SK-N-SH (cell line): ENCODE data around the gene ABAT. TPM values are rescaled to one million over a fixed set of nuclear protein-coding genes. Genes with fewer than 3 reads are reported as not detected.

Source experiments
- CTCF ChIA-PET: fragments of 300-600, 350-600 bp; formaldehyde crosslinking; extraction: SDS; loops from one replicate; lab custom pipeline; 2021; lab: Yijun Ruan, JAX
- POLR2A ChIA-PET: fragments of 350-600 bp; sonication (Branson Sonifier 250); formaldehyde crosslinking; extraction: SDS; loops from one replicate; lab custom pipeline; 2020; ENCODE audit warnings: antibody characterized with exemption, inconsistent platforms; lab: Yijun Ruan, JAX
- DNase-seq: peaks from one replicate; pipeline ENCODE4 v3.0.0; 2012
- H2AFZ ChIP-seq: fragments of 200-600 bp; sonication (generic); 2 replicates; pipeline ENCODE4 v1.8.1; 2016; ENCODE audit warnings: antibody characterized with exemption, mild to moderate bottlenecking, low read depth
- H3F3A ChIP-seq: fragments of 200-600 bp; sonication (generic); replicated peaks from 2 replicates; pipeline ENCODE3; 2016; ENCODE audit warnings: antibody characterized with exemption, mild to moderate bottlenecking; ENCODE audit not compliant: insufficient read depth
- H3K27ac ChIP-seq, 2 experiments: fragments of 200-500 bp in 1 of 2; fragments of 200-600 bp in 1 of 2; sonication (Bioruptor generic) in 1 of 2; sonication (generic), shearing (Covaris generic) in 1 of 2; 2 replicates each; pipeline versions ENCODE4 v1.5.1 to v1.6.1; 2014 to 2016; ENCODE audit warnings: low read depth in 2 of 2, inconsistent platforms in 1 of 2, low read length in 1 of 2, mild to moderate bottlenecking in 1 of 2, mixed read lengths in 1 of 2
- H3K27me3 ChIP-seq: fragments of 200-600 bp; sonication (generic), shearing (Covaris generic); 2 replicates; pipeline ENCODE4 v1.6.1; 2016; ENCODE audit warnings: mixed run types; ENCODE audit not compliant: insufficient read depth
- H3K36me3 ChIP-seq, 2 experiments: fragments of 200-500 bp in 1 of 2; fragments of 200-600 bp in 1 of 2; sonication (Bioruptor generic) in 1 of 2; sonication (generic) in 1 of 2; replicated peaks in 1 of 2; 2 replicates each; pipeline versions ENCODE3 to v1.5.1; 2014 to 2016; ENCODE audit warnings: low read length in 1 of 2, mild to moderate bottlenecking in 1 of 2; ENCODE audit not compliant: insufficient read depth in 2 of 2, control insufficient read depth in 1 of 2
- H3K4me1 ChIP-seq, 2 experiments: fragments of 200-500 bp in 1 of 2; fragments of 200-600 bp in 1 of 2; sonication (Bioruptor generic) in 1 of 2; sonication (generic), shearing (Covaris generic) in 1 of 2; 2 replicates each; pipeline versions ENCODE4 v1.5.1 to v1.6.1; 2014 to 2016; ENCODE audit warnings: low read depth in 1 of 2, low read length in 1 of 2, mixed run types in 1 of 2; ENCODE audit not compliant: insufficient read depth in 2 of 2, control insufficient read depth in 1 of 2
- H3K4me2 ChIP-seq: fragments of 200-600 bp; sonication (generic), shearing (Covaris generic); 2 replicates; pipeline ENCODE4 v1.6.1; 2017; ENCODE audit warnings: mixed run types
- H3K4me3 ChIP-seq, 2 experiments: fragments of 200-500 bp in 1 of 2; fragments of 200-600 bp in 1 of 2; sonication (Bioruptor generic) in 1 of 2; sonication (generic), shearing (Covaris generic) in 1 of 2; 2 replicates each; pipeline versions ENCODE4 v1.5.1 to v1.8.1; 2014 to 2016; ENCODE audit warnings: low read depth in 2 of 2, inconsistent platforms in 1 of 2, low read length in 1 of 2, mild to moderate bottlenecking in 1 of 2, mixed read lengths in 1 of 2, moderate library complexity in 1 of 2
- H3K79me2 ChIP-seq: fragments of 200-600 bp; sonication (generic); 2 replicates; pipeline ENCODE4 v1.8.1; 2017; ENCODE audit warnings: mild to moderate bottlenecking; ENCODE audit not compliant: insufficient read depth
- H3K9ac ChIP-seq: fragments of 200-600 bp; sonication (generic); 2 replicates; pipeline ENCODE4 v1.6.1; 2017; ENCODE audit warnings: mixed run types
- H3K9me2 ChIP-seq: fragments of 200-600 bp; sonication (generic); 2 replicates; pipeline ENCODE4 v1.6.1; 2017; ENCODE audit warnings: mixed run types
- H3K9me3 ChIP-seq: fragments of 200-600 bp; sonication (generic); 2 replicates; pipeline ENCODE4 v1.6.1; 2017; ENCODE audit warnings: mixed run types, mild to moderate bottlenecking, moderate library complexity
- H4K20me1 ChIP-seq: fragments of 200-600 bp; sonication (generic); 2 replicates; pipeline ENCODE4 v1.6.1; 2017; ENCODE audit warnings: mild to moderate bottlenecking, mixed run types; ENCODE audit not compliant: insufficient read depth
- CHD2 ChIP-seq: fragments of 150-350 bp; IDR thresholded peaks from 2 replicates; pipeline ENCODE4 v1.6.1; 2018; ENCODE audit warnings: low read length; ENCODE audit not compliant: partially characterized antibody
- FOSL2 ChIP-seq: IDR thresholded peaks from 2 replicates; pipeline ENCODE4 v1.4.0; 2012; ENCODE audit warnings: low read depth, mild to moderate bottlenecking, moderate library complexity, borderline replicate concordance
- FOXM1 ChIP-seq: IDR thresholded peaks from 2 replicates; pipeline ENCODE4 v1.4.0; 2012; ENCODE audit warnings: low read depth, mild to moderate bottlenecking
- GABPA ChIP-seq: IDR thresholded peaks from 2 replicates; pipeline ENCODE4 v1.4.0; 2012; ENCODE audit warnings: low read depth, mild to moderate bottlenecking
- GATA2 ChIP-seq: sonication (generic); formaldehyde crosslinking; IDR thresholded peaks from 2 replicates; pipeline ENCODE4 v1.5.0; 2020; ENCODE audit warnings: mild to moderate bottlenecking, missing genetic modification reagents
- JUND ChIP-seq: IDR thresholded peaks from 2 replicates; pipeline ENCODE4 v1.4.0; 2012
- MXI1 ChIP-seq: IDR thresholded peaks from 2 replicates; pipeline ENCODE4 v1.6.1; 2012; ENCODE audit warnings: mild to moderate bottlenecking, low read depth, low read length, improper control_type of control experiment
- NRF1 ChIP-seq: IDR thresholded peaks from 2 replicates; pipeline ENCODE4 v1.6.1; 2012; ENCODE audit warnings: low read depth, mild to moderate bottlenecking, low read length
- PBX3 ChIP-seq: IDR thresholded peaks from 2 replicates; pipeline ENCODE4; 2012
- POLR2AphosphoS5 ChIP-seq: IDR thresholded peaks from 2 replicates; pipeline ENCODE4 v1.6.1; 2012; ENCODE audit warnings: low read depth, low read length
- REST ChIP-seq: IDR thresholded peaks from 2 replicates; pipeline ENCODE4 v1.6.1; 2012; ENCODE audit warnings: mild to moderate bottlenecking, low read depth, low read length, moderate library complexity
- RFX5 ChIP-seq: IDR thresholded peaks from 2 replicates; pipeline ENCODE4 v1.6.1; 2012; ENCODE audit warnings: mild to moderate bottlenecking, improper control_type of control experiment, low read length
- RXRA ChIP-seq: IDR thresholded peaks from 2 replicates; pipeline ENCODE4 v1.4.0; 2012; ENCODE audit warnings: low read depth, mild to moderate bottlenecking, borderline replicate concordance
- SMC3 ChIP-seq: IDR thresholded peaks from 2 replicates; pipeline ENCODE4 v1.6.1; 2012; ENCODE audit warnings: low read depth, low read length, improper control_type of control experiment
- TAF1 ChIP-seq: IDR thresholded peaks from 2 replicates; pipeline ENCODE4 v1.6.1; 2012; ENCODE audit warnings: low read depth, mild to moderate bottlenecking, low read length, moderate library complexity, borderline replicate concordance
- TEAD4 ChIP-seq: IDR thresholded peaks from 2 replicates; pipeline ENCODE4 v1.4.0; 2012; ENCODE audit warnings: mild to moderate bottlenecking, borderline replicate concordance; ENCODE audit not compliant: insufficient read depth
- USF2 ChIP-seq: fragments of 150-350 bp; IDR thresholded peaks from 2 replicates; pipeline ENCODE4 v1.6.1; 2017; ENCODE audit warnings: antibody characterized with exemption, low read length, low read depth, borderline replicate concordance
- YY1 ChIP-seq: IDR thresholded peaks from 2 replicates; pipeline ENCODE4 v1.4.0; 2012; ENCODE audit warnings: low read depth, mild to moderate bottlenecking
- WGBS: methylation state at CpG from one replicate; pipeline ENCODE4 v1.1.6; 2017; ENCODE audit warnings: low lambda C conversion rate; 5-methylcytosine and 5-hydroxymethylcytosine counted together
- polyA plus RNA-seq, 3 experiments: library from polyadenylated mRNA; depleted of rRNA; stranded (reverse); fragments of >200 nt; gene quantifications; 2 replicates each; pipeline ENCODE4 v1.2.3, GENCODE V29; 2012
- TF ChIP-seq, protein P1 (sequence below): fragments of 150-350 bp; IDR thresholded peaks from 2 replicates; pipeline ENCODE4 v1.6.1; 2016; ENCODE audit warnings: mild to moderate bottlenecking, low read depth, low read length
- TF ChIP-seq, protein P2 (sequence below): fragments of 200-600 bp; sonication (generic); IDR thresholded peaks from 2 replicates; pipeline ENCODE4 v1.6.1; 2017; ENCODE audit warnings: antibody characterized with exemption, mild to moderate bottlenecking, moderate library complexity

The ABAT gene
- polyA plus RNA-seq, 1 of the 3 experiments (the other 2 are of a cell fraction): 4.7 TPM

- Histone ChIP-seq H3K27ac (no peak overlapping the region), H3K9me3 (no peaks in the 10 kb centered on the region), H4K20me1 (no peaks in the 10 kb centered on the region), H2AFZ (no peak overlapping the region), H3K36me3 (peaks cover 30 to 88% of the 10 kb centered on the region in 2 experiments), H3K27me3 (no peaks in the 10 kb centered on the region), H3K79me2 (peaks cover 6% of the 10 kb centered on the region; the same call in 1 of the 2 replicates), H3K9ac (no peak overlapping the region), H3K4me1 (peaks cover 0 to 5% of the 10 kb centered on the region in 2 experiments; a peak in 1 of 4 replicates), H3F3A (no peaks in the 10 kb centered on the region), H3K4me2 (no peak overlapping the region), H3K4me3 (no peak overlapping the region), H3K9me2 (no peaks in the 10 kb centered on the region)
- ChIA-PET CTCF (no interaction called here), POLR2A (no interaction called here)
- no peak for DNase-seq
- no peak for TF ChIP-seq RXRA
- no peak for TF ChIP-seq POLR2AphosphoS5
- TF ChIP-seq FOXM1: no peak
- TF ChIP-seq MXI1: no peak
- no peak for TF ChIP-seq TAF1
- TF ChIP-seq, protein P1, sequence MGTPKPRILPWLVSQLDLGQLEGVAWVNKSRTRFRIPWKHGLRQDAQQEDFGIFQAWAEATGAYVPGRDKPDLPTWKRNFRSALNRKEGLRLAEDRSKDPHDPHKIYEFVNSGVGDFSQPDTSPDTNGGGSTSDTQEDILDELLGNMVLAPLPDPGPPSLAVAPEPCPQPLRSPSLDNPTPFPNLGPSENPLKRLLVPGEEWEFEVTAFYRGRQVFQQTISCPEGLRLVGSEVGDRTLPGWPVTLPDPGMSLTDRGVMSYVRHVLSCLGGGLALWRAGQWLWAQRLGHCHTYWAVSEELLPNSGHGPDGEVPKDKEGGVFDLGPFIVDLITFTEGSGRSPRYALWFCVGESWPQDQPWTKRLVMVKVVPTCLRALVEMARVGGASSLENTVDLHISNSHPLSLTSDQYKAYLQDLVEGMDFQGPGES: no peak
- TF ChIP-seq REST: no peak
- TF ChIP-seq, protein P2, sequence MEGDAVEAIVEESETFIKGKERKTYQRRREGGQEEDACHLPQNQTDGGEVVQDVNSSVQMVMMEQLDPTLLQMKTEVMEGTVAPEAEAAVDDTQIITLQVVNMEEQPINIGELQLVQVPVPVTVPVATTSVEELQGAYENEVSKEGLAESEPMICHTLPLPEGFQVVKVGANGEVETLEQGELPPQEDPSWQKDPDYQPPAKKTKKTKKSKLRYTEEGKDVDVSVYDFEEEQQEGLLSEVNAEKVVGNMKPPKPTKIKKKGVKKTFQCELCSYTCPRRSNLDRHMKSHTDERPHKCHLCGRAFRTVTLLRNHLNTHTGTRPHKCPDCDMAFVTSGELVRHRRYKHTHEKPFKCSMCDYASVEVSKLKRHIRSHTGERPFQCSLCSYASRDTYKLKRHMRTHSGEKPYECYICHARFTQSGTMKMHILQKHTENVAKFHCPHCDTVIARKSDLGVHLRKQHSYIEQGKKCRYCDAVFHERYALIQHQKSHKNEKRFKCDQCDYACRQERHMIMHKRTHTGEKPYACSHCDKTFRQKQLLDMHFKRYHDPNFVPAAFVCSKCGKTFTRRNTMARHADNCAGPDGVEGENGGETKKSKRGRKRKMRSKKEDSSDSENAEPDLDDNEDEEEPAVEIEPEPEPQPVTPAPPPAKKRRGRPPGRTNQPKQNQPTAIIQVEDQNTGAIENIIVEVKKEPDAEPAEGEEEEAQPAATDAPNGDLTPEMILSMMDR: no peak
- TF ChIP-seq PBX3: no peak
- TF ChIP-seq RFX5: no peak
- no peak for TF ChIP-seq GATA2 (CRISPR knock-in tag)
- no peak for TF ChIP-seq TEAD4
- TF ChIP-seq NRF1: no peak
- no peak for TF ChIP-seq GABPA
- no peak for TF ChIP-seq FOSL2
- no peak for TF ChIP-seq CHD2
- no peak for TF ChIP-seq YY1
- TF ChIP-seq SMC3: no peak
- no peak for TF ChIP-seq JUND
- TF ChIP-seq USF2: no peak
- 72% methylated on average over 15 of the region's 15 CpGs for WGBS
These were observed 42.5 kb upstream of the ABAT start for GRCh38 chr16:8631818-8632465.
